Activated CD4-positive, alpha-beta T cell treated with anti-CD3 and anti-CD28 coated beads for 36 hours (primary cell): Measurements from ENCODE around the gene MACROD1. TPM values are rescaled to one million over a fixed set of nuclear protein-coding genes. Genes with fewer than 3 reads are reported as not detected.
A peak's percentile ranks its signal among the peaks of the same experiment; 100 is the strongest.

Experiments
- ATAC-seq: fragments of 200-7000 bp; cut with Tn5 transposase; one replicate; pipeline ENCODE4 v1.10.0; 2021; ENCODE audit warnings: mild to moderate bottlenecking, moderate library complexity
- CTCF ChIA-PET: fragments of 350-600 bp; sonication (Branson Sonifier 250); formaldehyde crosslinking; loops from one replicate; lab custom pipeline; 2021; ENCODE audit warnings: antibody characterized with exemption; lab: Charles Lee
- POLR2A ChIA-PET: fragments of 350-600 bp; sonication (Branson Sonifier 250); formaldehyde crosslinking; loops from one replicate; lab custom pipeline; 2021; ENCODE audit warnings: antibody characterized with exemption, inconsistent platforms; lab: Charles Lee
- DNase-seq: peaks from one replicate; pipeline ENCODE4 v3.0.0-alpha.2; 2020
- H3K27ac Mint-ChIP-seq: one replicate; pipeline ENCODE4 v1.8.0; 2021; ENCODE audit warnings: mixed read lengths
- H3K27me3 Mint-ChIP-seq: one replicate; pipeline ENCODE4 v1.8.0; 2021; ENCODE audit warnings: mixed read lengths
- H3K36me3 Mint-ChIP-seq: one replicate; pipeline ENCODE4 v1.8.0; 2021; ENCODE audit warnings: low read depth, mixed read lengths
- H3K4me1 Mint-ChIP-seq: one replicate; pipeline ENCODE4 v1.8.0; 2021; ENCODE audit warnings: mixed read lengths
- H3K4me3 Mint-ChIP-seq: one replicate; pipeline ENCODE4 v1.8.0; 2021; ENCODE audit warnings: mild to moderate bottlenecking, moderate library complexity, mixed read lengths
- H3K9me3 Mint-ChIP-seq: one replicate; pipeline ENCODE4 v1.8.0; 2021; ENCODE audit warnings: low read depth, mixed read lengths
- intact Hi-C, 2 experiments: fragments of 100-400 bp; cut with DNase I in 1 of 2; cut with micrococcal nuclease in 1 of 2; formaldehyde crosslinking; loops; one replicate each; pipeline versions ENCODE4 v1.14.2 to v1.15.1; 2022 to 2024; cut with DNase I, micrococcal nuclease
- total RNA-seq, 2 experiments: library from RNA; stranded (reverse); gene quantifications; one replicate each; pipeline ENCODE4 v1.2.3, GENCODE V29; 2021

MACROD1 gene
- total RNA-seq, 2 experiments from 2014 or later, result 26.4 to 28.6 TPM

- Mint-ChIP-seq H3K36me3 (peaks cover 6% of the 10 kb centered on the region), H3K4me3 (no peak overlapping the region), H3K27me3 (peaks cover 22% of the 10 kb centered on the region), H3K27ac (no peak overlapping the region), H3K4me1 (peaks cover 6% of the 10 kb centered on the region), H3K9me3 (peaks cover 12% of the 10 kb centered on the region)
- ChIA-PET CTCF (no interaction called here), POLR2A (no interaction called here)
- DNase-seq, result no peak
- no peak for ATAC-seq
- intact Hi-C loops, result no loop called here
These were observed 154.5 kb downstream of the MACROD1 start for GRCh38 chr11:64011371-64011770.

GRCh38 chr11:64010783-64011182, 155.1 kb downstream of the MACROD1 start:
- ATAC-seq, result no peak
- intact Hi-C loops, result no loop called here
- peaks cover 25% of the 10 kb centered on the region for H3K27me3 Mint-ChIP-seq
- H3K4me3 Mint-ChIP-seq, result no peak overlapping the region
- H3K36me3 Mint-ChIP-seq, result peaks cover 6% of the 10 kb centered on the region
- CTCF ChIA-PET, result no interaction called here
- POLR2A ChIA-PET, result no interaction called here
- no peak overlapping the region for H3K27ac Mint-ChIP-seq
- H3K4me1 Mint-ChIP-seq, result peaks cover 6% of the 10 kb centered on the region
- peaks cover 12% of the 10 kb centered on the region for H3K9me3 Mint-ChIP-seq
- DNase-seq, result no peak

- DNase-seq, result no peak
- peaks cover 25% of the 10 kb centered on the region for H3K27me3 Mint-ChIP-seq
- CTCF ChIA-PET, result no interaction called here
- H3K4me3 Mint-ChIP-seq, result no peak overlapping the region
- H3K9me3 Mint-ChIP-seq, result peaks cover 12% of the 10 kb centered on the region
- POLR2A ChIA-PET, result no interaction called here
- intact Hi-C loops, result no loop called here
- H3K27ac Mint-ChIP-seq, result no peak overlapping the region
- no peak for ATAC-seq
- peaks cover 6% of the 10 kb centered on the region for H3K4me1 Mint-ChIP-seq
- H3K36me3 Mint-ChIP-seq, result peaks cover 6% of the 10 kb centered on the region
These were observed 156.2 kb downstream of the MACROD1 start for GRCh38 chr11:64009710-64010109.

GRCh38 chr11:64008914-64009633, 156.8 kb downstream of the MACROD1 start:
- POLR2A ChIA-PET, result no interaction called here

GRCh38 chr11:64008283-64008913, 157.5 kb downstream of the MACROD1 start:
- peaks cover 6% of the 10 kb centered on the region for H3K4me1 Mint-ChIP-seq
- ATAC-seq (no peak), DNase-seq (no peak)
- ChIA-PET POLR2A (no interaction called here), CTCF (interaction anchor here (1.0 to 1.2 kb wide), 2 partner anchors 7 to 145 kb away, joined by 3 to 4 read pairs; no protein-coding TSS in a partner anchor)
- peaks cover 25% of the 10 kb centered on the region for H3K27me3 Mint-ChIP-seq
- intact Hi-C loops, result no loop called here
- H3K9me3 Mint-ChIP-seq, result peaks cover 12% of the 10 kb centered on the region
- H3K27ac Mint-ChIP-seq, result no peak overlapping the region
- H3K36me3 Mint-ChIP-seq, result peaks cover 6% of the 10 kb centered on the region
- H3K4me3 Mint-ChIP-seq, result no peak overlapping the region

More at GRCh38 chr11:64008914-64009633, 156.8 kb downstream of the MACROD1 start:
- Mint-ChIP-seq H3K9me3 (peaks cover 12% of the 10 kb centered on the region), H3K4me1 (peaks cover 6% of the 10 kb centered on the region), H3K27ac (no peak overlapping the region), H3K27me3 (peaks cover 25% of the 10 kb centered on the region), H3K36me3 (peaks cover 6% of the 10 kb centered on the region), H3K4me3 (no peak overlapping the region)
- CTCF ChIA-PET, result interaction anchor here (1.2 kb wide), 1 partner anchor 8 kb away, joined by 4 read pairs; no protein-coding TSS in a partner anchor
- ATAC-seq (no peak), DNase-seq (no peak)
- intact Hi-C loops, result no loop called here

- ChIA-PET POLR2A (interaction anchor here (0.6 kb wide), 1 partner anchor 60 kb away, joined by 3 read pairs; no protein-coding TSS in a partner anchor), CTCF (interaction anchor here (0.6 to 1.7 kb wide), 3 partner anchors 20 to 145 kb away, joined by 3 to 5 read pairs (median 3); no protein-coding TSS in a partner anchor)
- peak; percentile 23 for DNase-seq
- Mint-ChIP-seq H3K27me3 (peaks cover 25% of the 10 kb centered on the region), H3K4me3 (no peak overlapping the region), H3K4me1 (peaks cover 6% of the 10 kb centered on the region), H3K27ac (no peak overlapping the region), H3K36me3 (peaks cover 6% of the 10 kb centered on the region), H3K9me3 (peaks cover 12% of the 10 kb centered on the region)
- ATAC-seq, result peak; percentile 33
- intact Hi-C loops, result no loop called here
These were observed 158.2 kb downstream of the MACROD1 start for GRCh38 chr11:64007629-64008282.

- H3K27me3 Mint-ChIP-seq, result peaks cover 25% of the 10 kb centered on the region
- no peak overlapping the region for H3K4me3 Mint-ChIP-seq
- CTCF ChIA-PET, result interaction anchor here (0.6 to 1.7 kb wide), 2 partner anchors 21 to 143 kb away, joined by 3 to 5 read pairs; no protein-coding TSS in a partner anchor
- H3K27ac Mint-ChIP-seq, result no peak overlapping the region
- no peak for ATAC-seq
- H3K36me3 Mint-ChIP-seq, result peaks cover 6% of the 10 kb centered on the region
- H3K9me3 Mint-ChIP-seq, result peaks cover 12% of the 10 kb centered on the region
- H3K4me1 Mint-ChIP-seq, result peaks cover 6% of the 10 kb centered on the region
- no peak for DNase-seq
- POLR2A ChIA-PET, result interaction anchor here (0.6 kb wide), 1 partner anchor 60 kb away, joined by 3 read pairs; no protein-coding TSS in a partner anchor
- intact Hi-C loops, result no loop called here
These were observed 158.7 kb downstream of the MACROD1 start for GRCh38 chr11:64007160-64007628.

- CTCF ChIA-PET, result interaction anchor here (1.7 kb wide), 1 partner anchor 144 kb away, joined by 5 read pairs; no protein-coding TSS in a partner anchor
- H3K36me3 Mint-ChIP-seq, result peaks cover 6% of the 10 kb centered on the region
These were observed 159.5 kb downstream of the MACROD1 start for GRCh38 chr11:64006398-64006797.

GRCh38 chr11:64005691-64006090, 160.2 kb downstream of the MACROD1 start:
- ChIA-PET CTCF (no interaction called here), POLR2A (no interaction called here)
- Mint-ChIP-seq H3K27me3 (peaks cover 27% of the 10 kb centered on the region), H3K9me3 (peaks cover 7% of the 10 kb centered on the region), H3K4me3 (no peak overlapping the region), H3K27ac (no peak overlapping the region), H3K4me1 (peaks cover 6% of the 10 kb centered on the region), H3K36me3 (peaks cover 4% of the 10 kb centered on the region)
- ATAC-seq (no peak), DNase-seq (no peak)
- intact Hi-C loops, result no loop called here

More at GRCh38 chr11:64006398-64006797, 159.5 kb downstream of the MACROD1 start:
- H3K4me3 Mint-ChIP-seq, result no peak overlapping the region
- POLR2A ChIA-PET, result no interaction called here
- peaks cover 25% of the 10 kb centered on the region for H3K27me3 Mint-ChIP-seq
- ATAC-seq (no peak), DNase-seq (no peak)
- H3K27ac Mint-ChIP-seq, result no peak overlapping the region
- peaks cover 6% of the 10 kb centered on the region for H3K4me1 Mint-ChIP-seq
- peaks cover 12% of the 10 kb centered on the region for H3K9me3 Mint-ChIP-seq
- intact Hi-C loops, result no loop called here

- Mint-ChIP-seq H3K4me3 (no peak overlapping the region), H3K36me3 (no peaks in the 10 kb centered on the region), H3K9me3 (no peaks in the 10 kb centered on the region), H3K4me1 (peaks cover 8% of the 10 kb centered on the region), H3K27ac (no peak overlapping the region), H3K27me3 (peaks cover 25% of the 10 kb centered on the region)
- intact Hi-C loops, result no loop called here
- POLR2A ChIA-PET, result no interaction called here
- ATAC-seq (no peak), DNase-seq (no peak)
- CTCF ChIA-PET, result no interaction called here
These were observed 161.3 kb downstream of the MACROD1 start for GRCh38 chr11:64004590-64004984.
